Progenitor cell of endocrine pancreas (in vitro differentiated cells): ENCODE data around the gene C1orf56. TPM values are rescaled to one million over a fixed set of nuclear protein-coding genes. Genes with fewer than 3 reads are reported as not detected.
A peak's percentile ranks its signal among the peaks of the same experiment; 100 is the strongest.

ENCODE experiments used
- DNase-seq: peaks from one replicate; pipeline ENCODE4 v3.0.0; 2021; ENCODE audit warnings: low spot score; ENCODE audit not compliant: unreplicated experiment
- H3K27ac Mint-ChIP-seq: 2 replicates; pipeline ENCODE4 v1.8.0; 2021; ENCODE audit warnings: mild to moderate bottlenecking, moderate library complexity, mixed read lengths
- H3K27me3 Mint-ChIP-seq: 2 replicates; pipeline ENCODE4 v1.8.0; 2021; ENCODE audit warnings: mixed read lengths
- H3K36me3 Mint-ChIP-seq: 2 replicates; pipeline ENCODE4 v1.8.0; 2022; ENCODE audit warnings: mixed read lengths; ENCODE audit not compliant: insufficient read depth
- H3K4me1 Mint-ChIP-seq: 2 replicates; pipeline ENCODE4 v1.8.0; 2021; ENCODE audit warnings: low read depth, mixed read lengths
- H3K4me3 Mint-ChIP-seq: 2 replicates; pipeline ENCODE4 v1.8.0; 2021; ENCODE audit warnings: low read depth, mild to moderate bottlenecking, moderate library complexity, mixed read lengths
- H3K9me3 Mint-ChIP-seq: 2 replicates; pipeline ENCODE4 v1.8.0; 2021; ENCODE audit warnings: low read depth, mixed read lengths
- CTCF ChIP-seq: fragments of 200-600 bp; sonication (generic); IDR thresholded peaks from one replicate; pipeline ENCODE4 v1.5.0; 2021; ENCODE audit warnings: antibody characterized with exemption, mild to moderate bottlenecking; ENCODE audit not compliant: unreplicated experiment
- long read RNA-seq: library from polyadenylated mRNA; unstranded; transcript quantifications from one replicate; pipeline ENCODE4 v2.0.0, GENCODE V29; 2020
- total RNA-seq: library from RNA; stranded (reverse); gene quantifications from 2 replicates; pipeline ENCODE4 v1.2.1, GENCODE V29; 2021

Gene C1orf56
- 4.5 and 7.0 TPM in 2 replicates for total RNA-seq
- long read RNA-seq, partial matches to known transcripts, result 3 of 9 reads
- long read RNA-seq, other reads (novel, unspliced or antisense), result 3 of 9 reads

- Mint-ChIP-seq H3K36me3 (peaks cover 5% of the 10 kb centered on the region), H3K27ac (peak within 1 kb of the TSS; percentile 94), H3K9me3 (no peaks in the 10 kb centered on the region), H3K4me1 (peaks cover 5% of the 10 kb centered on the region), H3K27me3 (no peaks in the 10 kb centered on the region), H3K4me3 (peak within 1 kb of the TSS; percentile 87)
- peak; percentile 54 for DNase-seq
- no peak for TF ChIP-seq CTCF
These were observed at the start of gene C1orf56 for GRCh38 chr1:151047591-151047924. Gene C1orf56 (plus strand): TSS chr1:151047751. CDS start chr1:151047848, 97 bp downstream.

- Mint-ChIP-seq H3K36me3 (peaks cover 15% of the 10 kb centered on the region), H3K9me3 (no peaks in the 10 kb centered on the region), H3K27ac (no peak overlapping the region), H3K27me3 (no peaks in the 10 kb centered on the region), H3K4me1 (peaks cover 5% of the 10 kb centered on the region), H3K4me3 (no peak overlapping the region)
- TF ChIP-seq CTCF, result no peak
- DNase-seq, result no peak
These were observed 49.6 kb upstream of the C1orf56 start for GRCh38 chr1:150997949-150998348.

GRCh38 chr1:150999051-150999674, 48.4 kb upstream of the C1orf56 start:
- Mint-ChIP-seq H3K4me1 (peaks cover 9% of the 10 kb centered on the region), H3K27me3 (no peaks in the 10 kb centered on the region), H3K27ac (no peak overlapping the region), H3K4me3 (no peak overlapping the region), H3K9me3 (no peaks in the 10 kb centered on the region), H3K36me3 (peaks cover 15% of the 10 kb centered on the region)
- no peak for TF ChIP-seq CTCF
- no peak for DNase-seq

GRCh38 chr1:150999926-151000325, 47.6 kb upstream of the C1orf56 start:
- no peak for TF ChIP-seq CTCF
- no peak overlapping the region for H3K27ac Mint-ChIP-seq
- no peaks in the 10 kb centered on the region for H3K9me3 Mint-ChIP-seq
- no peaks in the 10 kb centered on the region for H3K27me3 Mint-ChIP-seq
- DNase-seq, result no peak
- peaks cover 15% of the 10 kb centered on the region for H3K4me1 Mint-ChIP-seq
- H3K36me3 Mint-ChIP-seq, result peaks cover 15% of the 10 kb centered on the region
- H3K4me3 Mint-ChIP-seq, result no peak overlapping the region

GRCh38 chr1:151000408-151000807, 47.1 kb upstream of the C1orf56 start:
- Mint-ChIP-seq H3K36me3 (peaks cover 15% of the 10 kb centered on the region), H3K27ac (no peak overlapping the region), H3K9me3 (no peaks in the 10 kb centered on the region), H3K4me1 (peaks cover 17% of the 10 kb centered on the region), H3K27me3 (no peaks in the 10 kb centered on the region), H3K4me3 (no peak overlapping the region)
- no peak for DNase-seq
- no peak for TF ChIP-seq CTCF
